Measurements from ENCODE around the gene CREBRF. TPM values are rescaled to one million over a fixed set of nuclear protein-coding genes. Genes with fewer than 3 reads are reported as not detected.

The CREBRF gene
- total and polyA plus RNA-seq, 2 of the 4 experiments (the other 2 are of a cell fraction), result 3.2 to 16.1 TPM

DNA sequence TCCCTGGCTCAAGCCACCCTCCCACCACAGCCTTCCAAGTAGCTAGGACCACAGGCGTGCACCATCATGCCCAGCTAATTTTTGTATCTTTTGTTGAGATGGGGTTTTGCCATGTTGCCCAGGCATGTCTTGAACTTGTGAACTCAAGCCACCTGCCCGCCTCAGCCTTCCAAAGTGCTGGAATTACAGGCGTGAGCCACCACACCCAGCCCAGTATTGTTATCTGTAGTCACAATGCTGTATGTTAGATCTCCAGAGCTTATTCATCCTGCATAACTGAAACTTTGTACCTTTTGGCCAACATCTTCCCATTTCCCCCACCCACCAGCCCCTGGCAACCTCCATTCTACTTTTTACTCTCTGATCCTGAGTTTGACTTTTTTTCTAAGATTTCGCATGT lies 37.5 kb downstream of the CREBRF start:
- H2BK15ac ChIP-seq (ENCODE audit: low read depth, low read length), result no peak overlapping the region; the same call in 2 of the 3 replicates
- H2BK20ac ChIP-seq (ENCODE audit: low read depth, low read length), result peak overlapping the region; percentile 45; the same call in 1 of the 2 replicates
- H3K4me2 ChIP-seq (ENCODE audit: low read depth, low read length), result peak overlapping the region; percentile 14
- H4K91ac ChIP-seq (ENCODE audit: insufficient read depth, low read depth, low read length), result no peak overlapping the region
- no peak overlapping the region for H2AFZ ChIP-seq (replicated peaks; ENCODE audit: low read length, poor library complexity)
- peaks cover 6% of the 10 kb centered on the region; the same call in 1 of the 2 replicates for H4K20me1 ChIP-seq (ENCODE audit: insufficient read depth, low read length)
- H3K27me3 ChIP-seq (ENCODE audit: control insufficient read depth, insufficient read depth, low read length), result no peaks in the 10 kb centered on the region
- H3K23ac ChIP-seq (ENCODE audit: low read depth, low read length), result no peak overlapping the region
- peaks cover 14% of the 10 kb centered on the region for H3K36me3 ChIP-seq (ENCODE audit: control insufficient read depth, insufficient read depth, low read length)
- peaks cover 11% of the 10 kb centered on the region for H3K9me1 ChIP-seq (ENCODE audit: insufficient read depth, low read length)
- WGBS, 2 experiments (ENCODE audit: extremely low coverage in 2 of 2, insufficient read length in 1 of 2), result 100% methylated on average over 1 of the region's 4 CpGs; no CpG with 5 or more reads in 1 of the 2 experiments
- H3K4me3 ChIP-seq (ENCODE audit: insufficient read depth, low read depth, low read length), result no peak overlapping the region
- H3K27ac ChIP-seq (ENCODE audit: insufficient read depth, low read length), result peak overlapping the region; percentile 69; the same call in 1 of the 2 replicates
- BruUV-seq (replicated peaks), result no TSS peak
- ChIA-PET CTCF (no interaction called here), POLR2A (ENCODE audit: unreplicated experiment) (no interaction called here)
- H2BK5ac ChIP-seq (ENCODE audit: low read depth, low read length, poor library complexity, severe bottlenecking), result peak overlapping the region; percentile 53
- H3K14ac ChIP-seq (replicated peaks; ENCODE audit: low read depth, low read length), result no peak overlapping the region
- H3K79me1 ChIP-seq (ENCODE audit: low read depth in 1 of 2, low read length in 2 of 2), result peaks cover 5 to 12% of the 10 kb centered on the region in 2 experiments; a peak in 1 of 4 replicates
- DNase-seq (no peak), ATAC-seq (ENCODE audit: low read depth) (no peak; the same call in 1 of the 2 replicates)
- peak overlapping the region; percentile 22 for H3K4ac ChIP-seq (ENCODE audit: low read depth, low read length)
- no peak overlapping the region for H2BK120ac ChIP-seq (ENCODE audit: low read depth, low read length)
- TF ChIP-seq, protein P1, sequence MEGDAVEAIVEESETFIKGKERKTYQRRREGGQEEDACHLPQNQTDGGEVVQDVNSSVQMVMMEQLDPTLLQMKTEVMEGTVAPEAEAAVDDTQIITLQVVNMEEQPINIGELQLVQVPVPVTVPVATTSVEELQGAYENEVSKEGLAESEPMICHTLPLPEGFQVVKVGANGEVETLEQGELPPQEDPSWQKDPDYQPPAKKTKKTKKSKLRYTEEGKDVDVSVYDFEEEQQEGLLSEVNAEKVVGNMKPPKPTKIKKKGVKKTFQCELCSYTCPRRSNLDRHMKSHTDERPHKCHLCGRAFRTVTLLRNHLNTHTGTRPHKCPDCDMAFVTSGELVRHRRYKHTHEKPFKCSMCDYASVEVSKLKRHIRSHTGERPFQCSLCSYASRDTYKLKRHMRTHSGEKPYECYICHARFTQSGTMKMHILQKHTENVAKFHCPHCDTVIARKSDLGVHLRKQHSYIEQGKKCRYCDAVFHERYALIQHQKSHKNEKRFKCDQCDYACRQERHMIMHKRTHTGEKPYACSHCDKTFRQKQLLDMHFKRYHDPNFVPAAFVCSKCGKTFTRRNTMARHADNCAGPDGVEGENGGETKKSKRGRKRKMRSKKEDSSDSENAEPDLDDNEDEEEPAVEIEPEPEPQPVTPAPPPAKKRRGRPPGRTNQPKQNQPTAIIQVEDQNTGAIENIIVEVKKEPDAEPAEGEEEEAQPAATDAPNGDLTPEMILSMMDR (conservative IDR thresholded peaks at IDR 0.05; ENCODE audit: low read depth, low read length), result no peak
- no peak for TF ChIP-seq NFE2L2 (IDR thresholded peaks at IDR 0.05; ENCODE audit: low read depth, low read length)
- no peak for TF ChIP-seq RAD21 (IDR thresholded peaks at IDR 0.05; ENCODE audit: low read length)
- no peak for TF ChIP-seq RCOR1 (IDR thresholded peaks at IDR 0.05; ENCODE audit: insufficient replicate concordance, low read length)
- no peak for TF ChIP-seq BHLHE40 (IDR thresholded peaks at IDR 0.05; ENCODE audit: low read depth, low read length)
- no peak for TF ChIP-seq MAZ (IDR thresholded peaks at IDR 0.05; ENCODE audit: borderline replicate concordance, low read depth, low read length)
- no peak for TF ChIP-seq FOS (IDR thresholded peaks at IDR 0.05; ENCODE audit: low read depth, low read length)
- TF ChIP-seq, protein P2, sequence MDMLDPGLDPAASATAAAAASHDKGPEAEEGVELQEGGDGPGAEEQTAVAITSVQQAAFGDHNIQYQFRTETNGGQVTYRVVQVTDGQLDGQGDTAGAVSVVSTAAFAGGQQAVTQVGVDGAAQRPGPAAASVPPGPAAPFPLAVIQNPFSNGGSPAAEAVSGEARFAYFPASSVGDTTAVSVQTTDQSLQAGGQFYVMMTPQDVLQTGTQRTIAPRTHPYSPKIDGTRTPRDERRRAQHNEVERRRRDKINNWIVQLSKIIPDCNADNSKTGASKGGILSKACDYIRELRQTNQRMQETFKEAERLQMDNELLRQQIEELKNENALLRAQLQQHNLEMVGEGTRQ (IDR thresholded peaks at IDR 0.05; ENCODE audit: low read depth, low read length), result no peak
- TF ChIP-seq, protein P3, sequence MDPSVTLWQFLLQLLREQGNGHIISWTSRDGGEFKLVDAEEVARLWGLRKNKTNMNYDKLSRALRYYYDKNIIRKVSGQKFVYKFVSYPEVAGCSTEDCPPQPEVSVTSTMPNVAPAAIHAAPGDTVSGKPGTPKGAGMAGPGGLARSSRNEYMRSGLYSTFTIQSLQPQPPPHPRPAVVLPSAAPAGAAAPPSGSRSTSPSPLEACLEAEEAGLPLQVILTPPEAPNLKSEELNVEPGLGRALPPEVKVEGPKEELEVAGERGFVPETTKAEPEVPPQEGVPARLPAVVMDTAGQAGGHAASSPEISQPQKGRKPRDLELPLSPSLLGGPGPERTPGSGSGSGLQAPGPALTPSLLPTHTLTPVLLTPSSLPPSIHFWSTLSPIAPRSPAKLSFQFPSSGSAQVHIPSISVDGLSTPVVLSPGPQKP (IDR thresholded peaks at IDR 0.05; ENCODE audit: borderline replicate concordance, low read depth, low read length), result no peak
- no peak for TF ChIP-seq POLR2A (IDR thresholded peaks at IDR 0.05; ENCODE audit: low read depth, low read length)
- TF ChIP-seq CHD1 (IDR thresholded peaks at IDR 0.05; ENCODE audit: low read depth, low read length), result no peak
- H3K56ac ChIP-seq (ENCODE audit: extremely low read depth, insufficient read depth, low read length), result no peak overlapping the region
- no peaks in the 10 kb centered on the region for H3K9me3 ChIP-seq (ENCODE audit: control insufficient read depth, insufficient read depth, low read length)
- H3K18ac ChIP-seq (ENCODE audit: low read depth, low read length), result peak overlapping the region; percentile 25; the same call in 1 of the 2 replicates
- H2AK5ac ChIP-seq (ENCODE audit: low read depth, low read length), result peak overlapping the region; percentile 23; the same call in 1 of the 2 replicates
- H2AK9ac ChIP-seq (replicated peaks; ENCODE audit: low read depth, low read length, poor library complexity), result no peak overlapping the region
- peak overlapping the region; percentile 67 for H4K5ac ChIP-seq (ENCODE audit: low read depth, low read length)
- peak overlapping the region in 1 of 2 experiments; percentile 40; a peak in 2 of 4 replicates for H4K8ac ChIP-seq (ENCODE audit: low read depth in 2 of 2, low read length in 2 of 2)
- H3K9ac ChIP-seq (ENCODE audit: low read depth, low read length), result no peak overlapping the region
- in situ Hi-C loops (cut with MboI; ENCODE audit: low sequenced_read_pairs), result no loop called here
- peaks cover 9% of the 10 kb centered on the region for H3K4me1 ChIP-seq (ENCODE audit: control insufficient read depth, insufficient read depth, low read length)
- intact Hi-C loops (cut with micrococcal nuclease), result loop anchor here (1.0 kb wide), 1 partner anchor 36 kb away; no protein-coding TSS in a partner anchor
- dilution Hi-C loops (cut with HindIII; ENCODE audit: low sequenced_read_pairs, unreplicated experiment), result no loop called here

Measured in IMR-90 (cell line).